ENCODE results near the gene ITIH5.

ITIH5 gene

DNA sequence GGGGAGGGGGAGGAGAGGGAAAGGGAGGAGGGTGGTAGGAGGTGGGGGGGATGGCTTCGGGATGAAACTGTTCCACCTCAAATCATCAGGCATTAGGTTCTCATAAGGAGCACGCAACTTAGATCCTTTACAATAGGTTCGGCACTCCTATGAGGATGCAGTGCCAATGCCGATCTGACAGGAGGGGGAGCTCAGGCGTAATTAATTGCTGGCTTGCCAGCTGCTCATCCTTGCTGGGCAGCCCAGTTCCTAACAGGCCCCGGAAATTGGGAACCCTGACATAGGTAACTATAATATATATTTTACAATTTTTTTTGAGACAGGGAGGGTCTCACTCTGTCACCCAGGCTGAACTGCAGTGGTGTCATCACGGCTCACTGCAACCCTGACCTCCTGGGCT is 137.1 kb downstream of the ITIH5 start:
- H3K9me3 ChIP-seq (ENCODE audit: control insufficient read depth in 1 of 2, low read length in 2 of 2), result no peaks in the 10 kb centered on the region
- H3K27me3 ChIP-seq (ENCODE audit: control insufficient read depth in 1 of 2, insufficient read depth in 2 of 2, low read length in 2 of 2), result no peaks in the 10 kb centered on the region
- no peak overlapping the region for H3K9ac ChIP-seq (ENCODE audit: low read depth in 1 of 2, low read length in 2 of 2)
- no peaks in the 10 kb centered on the region for H3K36me3 ChIP-seq (ENCODE audit: control insufficient read depth in 1 of 2, insufficient read depth in 2 of 2, low read length in 2 of 2)
- H3K27ac ChIP-seq (ENCODE audit: low read depth, low read length), result no peak overlapping the region
- H3K4me3 ChIP-seq (ENCODE audit: low read depth in 1 of 2, low read length in 2 of 2), result no peak overlapping the region
- H3K4me1 ChIP-seq (ENCODE audit: control insufficient read depth in 1 of 2, insufficient read depth in 2 of 2, low read length in 2 of 2), result no peaks in the 10 kb centered on the region

DNA sequence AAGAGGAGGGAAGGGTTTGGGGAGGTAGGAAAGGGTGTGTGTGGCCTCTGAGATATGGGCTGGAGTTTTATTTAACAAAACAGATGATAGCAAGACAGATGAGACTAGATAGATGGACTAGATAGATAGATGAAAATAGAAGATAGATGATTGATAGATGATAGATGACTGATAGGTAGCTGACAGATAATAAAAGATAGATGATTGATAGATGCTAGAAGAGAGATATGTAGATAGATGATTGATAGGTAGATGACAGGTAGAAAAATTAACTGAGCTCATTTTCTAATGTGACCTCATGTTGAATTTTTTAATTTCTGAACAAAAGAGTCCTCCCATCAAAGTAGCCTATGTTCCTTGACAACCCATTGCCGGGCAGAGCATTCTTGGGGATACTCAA is 139.3 kb downstream of the ITIH5 start:
- Histone ChIP-seq H3K9me3 (ENCODE audit: control insufficient read depth in 1 of 2, low read length in 2 of 2) (no peaks in the 10 kb centered on the region), H3K36me3 (ENCODE audit: control insufficient read depth in 1 of 2, insufficient read depth in 2 of 2, low read length in 2 of 2) (no peaks in the 10 kb centered on the region), H3K9ac (ENCODE audit: low read depth in 1 of 2, low read length in 2 of 2) (no peak overlapping the region), H3K27me3 (ENCODE audit: control insufficient read depth in 1 of 2, insufficient read depth in 2 of 2, low read length in 2 of 2) (no peaks in the 10 kb centered on the region), H3K4me1 (ENCODE audit: control insufficient read depth in 1 of 2, insufficient read depth in 2 of 2, low read length in 2 of 2) (no peaks in the 10 kb centered on the region), H3K27ac (ENCODE audit: low read depth, low read length) (no peak overlapping the region), H3K4me3 (ENCODE audit: low read depth in 1 of 2, low read length in 2 of 2) (no peak overlapping the region)

DNA sequence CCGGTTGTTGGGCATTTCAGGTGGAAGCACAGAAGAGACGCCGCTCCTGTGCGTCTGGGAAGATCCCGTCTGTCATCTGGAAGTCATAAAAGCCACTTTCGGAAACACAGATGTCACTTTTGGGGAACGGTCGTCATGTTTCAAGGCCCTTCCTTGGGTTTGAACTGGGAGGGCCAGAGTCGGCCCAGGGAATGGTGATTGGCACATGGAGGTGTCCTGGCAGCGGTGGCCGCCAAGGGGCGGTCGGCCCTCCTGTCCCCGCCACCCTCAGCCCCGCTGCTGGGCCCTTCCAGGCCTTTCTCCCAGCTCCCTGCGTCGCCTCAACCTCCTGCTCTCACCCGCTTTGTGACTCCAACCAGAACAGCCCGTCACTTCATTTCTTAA is 140.8 kb downstream of the ITIH5 start:
- Histone ChIP-seq H3K4me3 (ENCODE audit: low read depth in 1 of 2, low read length in 2 of 2) (no peak overlapping the region), H3K27ac (ENCODE audit: low read depth, low read length) (no peak overlapping the region), H3K9me3 (ENCODE audit: control insufficient read depth in 1 of 2, low read length in 2 of 2) (no peaks in the 10 kb centered on the region), H3K4me1 (ENCODE audit: control insufficient read depth in 1 of 2, insufficient read depth in 2 of 2, low read length in 2 of 2) (no peaks in the 10 kb centered on the region), H3K27me3 (ENCODE audit: control insufficient read depth in 1 of 2, insufficient read depth in 2 of 2, low read length in 2 of 2) (no peaks in the 10 kb centered on the region), H3K36me3 (ENCODE audit: control insufficient read depth in 1 of 2, insufficient read depth in 2 of 2, low read length in 2 of 2) (no peaks in the 10 kb centered on the region), H3K9ac (ENCODE audit: low read depth in 1 of 2, low read length in 2 of 2) (no peak overlapping the region)

DNA sequence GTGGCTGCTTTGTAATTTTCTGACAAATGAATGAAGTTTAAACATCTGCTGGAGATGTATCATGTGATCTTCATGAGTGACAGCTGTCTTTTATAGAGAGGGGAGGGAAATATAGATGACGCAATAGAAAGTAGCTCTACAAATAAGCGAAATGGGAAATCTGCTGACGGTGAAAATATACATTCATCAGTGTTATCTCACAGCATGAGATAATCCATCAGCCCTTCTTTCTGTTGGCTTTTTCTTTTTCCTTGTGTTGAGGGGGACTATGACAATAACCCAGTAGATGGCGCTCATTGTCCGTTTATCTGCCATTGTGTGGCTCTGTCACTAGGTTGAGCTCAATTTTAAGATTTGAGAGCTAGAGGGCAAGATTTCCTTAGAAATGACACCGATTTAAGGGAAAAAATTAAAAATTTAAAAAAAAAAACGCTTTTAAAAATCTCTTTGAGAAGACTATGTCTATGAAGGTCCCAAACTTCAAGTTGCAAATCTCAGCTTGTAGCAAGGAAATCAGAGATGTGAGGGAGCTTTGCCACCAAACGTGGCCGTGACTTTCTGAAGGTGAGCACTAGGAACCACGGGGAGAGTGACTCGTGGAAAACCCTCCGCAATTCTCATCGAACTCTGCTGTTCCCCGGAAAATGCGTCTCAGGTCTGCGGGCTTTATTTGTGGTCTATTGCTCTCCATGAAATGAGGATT is 141.3 kb downstream of the ITIH5 start:
- Histone ChIP-seq H3K36me3 (ENCODE audit: control insufficient read depth in 1 of 2, insufficient read depth in 2 of 2, low read length in 2 of 2) (no peaks in the 10 kb centered on the region), H3K27ac (ENCODE audit: low read depth, low read length) (no peak overlapping the region), H3K9ac (ENCODE audit: low read depth in 1 of 2, low read length in 2 of 2) (no peak overlapping the region), H3K9me3 (ENCODE audit: control insufficient read depth in 1 of 2, low read length in 2 of 2) (no peaks in the 10 kb centered on the region), H3K4me1 (ENCODE audit: control insufficient read depth in 1 of 2, insufficient read depth in 2 of 2, low read length in 2 of 2) (no peaks in the 10 kb centered on the region), H3K4me3 (ENCODE audit: low read depth in 1 of 2, low read length in 2 of 2) (no peak overlapping the region), H3K27me3 (ENCODE audit: control insufficient read depth in 1 of 2, insufficient read depth in 2 of 2, low read length in 2 of 2) (no peaks in the 10 kb centered on the region)

DNA sequence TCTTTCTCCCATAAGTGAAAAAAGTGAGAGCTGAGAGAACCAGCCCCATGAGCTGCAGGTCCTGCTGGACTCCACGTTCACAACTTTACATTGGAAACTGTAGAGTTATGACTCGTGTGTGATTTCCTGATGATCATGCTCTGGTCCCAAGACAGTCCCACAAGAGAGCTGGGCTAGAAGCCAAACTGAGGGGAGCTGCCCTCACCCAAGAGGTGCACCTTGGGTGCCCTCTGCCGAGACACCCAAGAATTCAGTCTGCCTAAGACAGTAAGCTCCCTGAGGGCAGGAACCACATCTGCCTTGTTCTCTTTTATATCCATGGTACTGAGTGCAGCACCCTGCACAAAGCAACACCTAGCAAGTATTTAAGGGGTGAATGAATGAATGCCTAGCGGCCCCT is 143.1 kb downstream of the ITIH5 start:
- Histone ChIP-seq H3K27ac (ENCODE audit: low read depth, low read length) (no peak overlapping the region), H3K27me3 (ENCODE audit: control insufficient read depth in 1 of 2, insufficient read depth in 2 of 2, low read length in 2 of 2) (no peaks in the 10 kb centered on the region), H3K4me1 (ENCODE audit: control insufficient read depth in 1 of 2, insufficient read depth in 2 of 2, low read length in 2 of 2) (no peaks in the 10 kb centered on the region), H3K36me3 (ENCODE audit: control insufficient read depth in 1 of 2, insufficient read depth in 2 of 2, low read length in 2 of 2) (no peaks in the 10 kb centered on the region), H3K4me3 (ENCODE audit: low read depth in 1 of 2, low read length in 2 of 2) (no peak overlapping the region), H3K9me3 (ENCODE audit: control insufficient read depth in 1 of 2, low read length in 2 of 2) (no peaks in the 10 kb centered on the region), H3K9ac (ENCODE audit: low read depth in 1 of 2, low read length in 2 of 2) (no peak overlapping the region)

DNA sequence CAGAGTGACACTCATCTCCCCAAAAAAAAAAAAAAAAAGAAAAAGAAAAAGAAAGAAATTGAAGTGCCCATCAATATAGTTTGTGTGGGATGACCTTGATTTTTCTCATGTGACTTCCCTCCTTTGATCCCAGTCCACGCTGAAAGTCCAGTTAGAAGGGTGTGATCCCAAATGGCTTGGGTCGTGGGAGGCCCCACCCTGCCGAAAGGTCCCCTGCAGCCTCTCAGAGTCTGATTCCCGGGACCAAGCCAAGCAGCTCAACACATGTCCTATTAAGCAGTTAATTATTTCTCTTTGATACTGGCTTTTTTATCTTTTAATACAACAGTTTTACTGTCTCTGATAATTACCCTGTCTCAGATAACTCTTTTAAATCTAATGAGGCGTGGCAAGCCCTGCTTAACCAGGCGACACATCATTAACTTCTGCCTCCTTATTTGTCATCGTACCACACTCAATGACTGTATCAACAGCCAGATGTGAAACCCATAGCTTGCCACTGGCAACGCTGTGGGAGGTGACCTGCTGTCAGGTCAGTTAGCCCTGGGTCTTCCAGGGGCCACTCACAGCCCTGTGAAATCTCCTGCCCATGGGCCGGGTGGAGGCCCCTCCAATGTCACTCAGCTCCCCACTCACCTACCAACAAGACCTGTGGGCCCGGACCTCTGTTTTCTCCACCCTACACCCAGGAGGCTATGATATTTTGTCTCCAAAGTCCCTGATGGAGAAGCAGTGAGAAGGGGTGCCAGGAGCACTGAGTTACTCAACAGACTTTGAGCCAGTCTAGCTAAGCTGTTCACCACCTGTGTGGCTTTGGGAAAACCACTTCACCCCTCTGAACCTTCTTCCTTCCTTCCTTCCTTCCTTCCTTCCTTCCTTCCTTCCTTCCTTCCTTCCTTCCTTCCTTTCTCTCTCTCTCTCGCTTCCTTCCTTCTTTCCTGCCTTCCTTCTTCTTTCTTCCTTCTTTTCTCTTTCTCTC is 146.0 kb downstream of the ITIH5 start:
- Histone ChIP-seq H3K4me3 (ENCODE audit: low read depth in 1 of 2, low read length in 2 of 2) (no peak overlapping the region), H3K9me3 (ENCODE audit: control insufficient read depth in 1 of 2, low read length in 2 of 2) (no peaks in the 10 kb centered on the region), H3K4me1 (ENCODE audit: control insufficient read depth in 1 of 2, insufficient read depth in 2 of 2, low read length in 2 of 2) (no peaks in the 10 kb centered on the region), H3K27ac (ENCODE audit: low read depth, low read length) (no peak overlapping the region), H3K36me3 (ENCODE audit: control insufficient read depth in 1 of 2, insufficient read depth in 2 of 2, low read length in 2 of 2) (no peaks in the 10 kb centered on the region), H3K9ac (ENCODE audit: low read depth in 1 of 2, low read length in 2 of 2) (no peak overlapping the region), H3K27me3 (ENCODE audit: control insufficient read depth in 1 of 2, insufficient read depth in 2 of 2, low read length in 2 of 2) (no peaks in the 10 kb centered on the region)

DNA sequence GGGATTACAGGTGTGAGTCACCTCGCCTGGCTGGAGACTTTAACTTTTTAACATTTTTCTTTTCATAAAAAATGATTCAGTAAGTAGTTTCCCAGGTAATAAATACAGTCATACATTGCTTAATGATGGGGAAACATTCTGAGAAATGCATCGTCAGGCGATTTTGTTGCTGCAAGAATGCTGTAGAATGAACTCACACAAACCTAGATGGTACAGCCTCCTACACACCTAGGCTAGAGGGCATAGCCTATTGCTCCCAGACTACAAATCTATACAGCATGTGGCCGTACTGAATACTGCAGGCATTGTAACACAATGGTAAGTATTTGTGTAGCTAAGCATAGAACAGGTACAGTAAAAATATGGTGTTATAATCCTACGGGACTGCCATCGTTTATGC is 147.4 kb downstream of the ITIH5 start:
- H3K9me3 ChIP-seq (ENCODE audit: control insufficient read depth in 1 of 2, low read length in 2 of 2), result no peaks in the 10 kb centered on the region
- no peaks in the 10 kb centered on the region for H3K27me3 ChIP-seq (ENCODE audit: control insufficient read depth in 1 of 2, insufficient read depth in 2 of 2, low read length in 2 of 2)
- H3K4me1 ChIP-seq (ENCODE audit: control insufficient read depth in 1 of 2, insufficient read depth in 2 of 2, low read length in 2 of 2), result no peaks in the 10 kb centered on the region
- H3K27ac ChIP-seq (ENCODE audit: low read depth, low read length), result no peak overlapping the region
- no peaks in the 10 kb centered on the region for H3K36me3 ChIP-seq (ENCODE audit: control insufficient read depth in 1 of 2, insufficient read depth in 2 of 2, low read length in 2 of 2)
- H3K9ac ChIP-seq (ENCODE audit: low read depth in 1 of 2, low read length in 2 of 2), result no peak overlapping the region
- H3K4me3 ChIP-seq (ENCODE audit: low read depth in 1 of 2, low read length in 2 of 2), result no peak overlapping the region

DNA sequence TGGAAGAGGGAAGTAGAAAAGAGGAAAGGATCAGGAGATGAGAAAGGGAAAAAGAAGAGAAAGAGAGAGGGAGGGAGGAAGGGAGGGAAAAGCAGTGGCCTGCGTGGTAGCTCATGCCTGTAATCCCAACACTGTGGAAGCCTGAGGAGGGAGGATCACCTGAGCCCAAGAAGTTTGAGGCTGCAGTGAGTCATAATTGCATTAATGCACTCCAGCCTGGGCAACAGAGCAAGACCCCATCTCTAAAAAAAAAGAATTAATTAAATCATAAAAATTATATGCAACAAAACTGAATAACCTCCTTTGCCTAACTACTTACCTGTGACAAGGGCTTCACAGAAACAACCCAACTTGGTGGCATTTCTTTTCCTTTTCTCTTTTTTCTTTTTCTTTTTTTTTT is 148.1 kb downstream of the ITIH5 start:
- Histone ChIP-seq H3K4me3 (ENCODE audit: low read depth in 1 of 2, low read length in 2 of 2) (no peak overlapping the region), H3K36me3 (ENCODE audit: control insufficient read depth in 1 of 2, insufficient read depth in 2 of 2, low read length in 2 of 2) (no peaks in the 10 kb centered on the region), H3K4me1 (ENCODE audit: control insufficient read depth in 1 of 2, insufficient read depth in 2 of 2, low read length in 2 of 2) (no peaks in the 10 kb centered on the region), H3K9ac (ENCODE audit: low read depth in 1 of 2, low read length in 2 of 2) (no peak overlapping the region), H3K27me3 (ENCODE audit: control insufficient read depth in 1 of 2, insufficient read depth in 2 of 2, low read length in 2 of 2) (no peaks in the 10 kb centered on the region), H3K27ac (ENCODE audit: low read depth, low read length) (no peak overlapping the region), H3K9me3 (ENCODE audit: control insufficient read depth in 1 of 2, low read length in 2 of 2) (no peaks in the 10 kb centered on the region)

DNA sequence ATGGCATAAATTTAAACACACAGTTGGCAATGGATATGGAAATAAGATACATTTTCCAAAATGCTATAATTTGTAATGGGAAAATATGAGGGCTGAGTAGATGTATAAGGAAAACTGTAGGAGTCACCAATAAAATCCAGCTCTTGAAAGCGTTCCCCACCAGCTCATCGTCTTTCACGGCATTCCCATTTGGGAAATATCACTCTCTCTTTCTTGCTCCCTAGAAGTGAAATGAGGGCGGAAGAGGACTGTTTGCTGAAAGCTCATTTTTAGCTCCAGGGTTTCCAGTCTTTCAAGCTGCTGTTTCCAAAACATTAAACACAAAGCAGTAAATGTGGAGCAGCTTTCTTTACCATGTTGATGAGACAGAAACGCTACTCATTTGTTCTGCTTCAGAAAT is 151.3 kb downstream of the ITIH5 start:
- H3K4me3 ChIP-seq (ENCODE audit: low read depth in 1 of 2, low read length in 2 of 2), result no peak overlapping the region
- H3K27me3 ChIP-seq (ENCODE audit: control insufficient read depth in 1 of 2, insufficient read depth in 2 of 2, low read length in 2 of 2), result no peaks in the 10 kb centered on the region
- H3K9me3 ChIP-seq (ENCODE audit: control insufficient read depth in 1 of 2, low read length in 2 of 2), result peaks cover 0 to 2% of the 10 kb centered on the region in 2 donors
- no peak overlapping the region for H3K9ac ChIP-seq (ENCODE audit: low read depth in 1 of 2, low read length in 2 of 2)
- H3K36me3 ChIP-seq (ENCODE audit: control insufficient read depth in 1 of 2, insufficient read depth in 2 of 2, low read length in 2 of 2), result no peaks in the 10 kb centered on the region
- no peaks in the 10 kb centered on the region for H3K4me1 ChIP-seq (ENCODE audit: control insufficient read depth in 1 of 2, insufficient read depth in 2 of 2, low read length in 2 of 2)
- H3K27ac ChIP-seq (ENCODE audit: low read depth, low read length), result no peak overlapping the region

DNA sequence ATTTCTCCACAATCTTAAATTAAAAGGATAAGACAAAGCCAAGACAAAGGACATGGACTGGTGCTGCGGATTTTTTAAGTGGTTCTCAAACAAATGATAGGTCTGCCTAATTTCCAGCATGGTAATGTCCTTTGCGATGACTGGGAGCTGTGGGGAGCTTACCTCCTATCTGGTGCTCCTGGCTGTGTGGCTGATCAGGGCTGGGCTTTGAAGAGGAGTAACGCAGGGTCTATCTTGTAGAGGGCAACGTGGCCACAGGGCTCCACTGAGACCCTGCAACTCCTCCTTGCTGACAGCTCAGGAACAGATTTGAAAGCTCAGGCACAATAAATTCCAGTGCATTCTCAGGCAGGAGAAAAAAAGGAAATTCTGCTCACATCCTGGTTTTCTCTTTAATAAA is 152.8 kb downstream of the ITIH5 start:
- Histone ChIP-seq H3K4me1 (ENCODE audit: control insufficient read depth in 1 of 2, insufficient read depth in 2 of 2, low read length in 2 of 2) (no peaks in the 10 kb centered on the region), H3K9me3 (ENCODE audit: control insufficient read depth in 1 of 2, low read length in 2 of 2) (peaks cover 0 to 3% of the 10 kb centered on the region in 2 donors), H3K4me3 (ENCODE audit: low read depth in 1 of 2, low read length in 2 of 2) (no peak overlapping the region), H3K36me3 (ENCODE audit: control insufficient read depth in 1 of 2, insufficient read depth in 2 of 2, low read length in 2 of 2) (no peaks in the 10 kb centered on the region), H3K9ac (ENCODE audit: low read depth in 1 of 2, low read length in 2 of 2) (no peak overlapping the region), H3K27ac (ENCODE audit: low read depth, low read length) (no peak overlapping the region), H3K27me3 (ENCODE audit: control insufficient read depth in 1 of 2, insufficient read depth in 2 of 2, low read length in 2 of 2) (no peaks in the 10 kb centered on the region)

Measured in duodenal mucosa (tissue), 2 donors.